HG03103 (cell line): ENCODE data around the gene NR3C2.
"Not testable (repeated sequence)": the region's sequence is repeated elsewhere in the genome, so short reads cannot be mapped to it uniquely, and the experiment has no call there.

Source experiments
- ATAC-seq: cut with Tn5 transposase; IDR thresholded peaks from one replicate; pipeline ENCODE4 v1.9.1; 2021; ENCODE audit warnings: low read depth; ENCODE audit not compliant: unreplicated experiment

NR3C2 gene

GRCh38 chr4:148184922-148185321 is 257.3 kb downstream of the NR3C2 start:
- no peak for ATAC-seq

- ATAC-seq = no peak
Observed at GRCh38 chr4:148182230-148182911, 259.8 kb downstream of the NR3C2 start.

- ATAC-seq = no peak
Observed at GRCh38 chr4:148173397-148174017, 268.7 kb downstream of the NR3C2 start.

GRCh38 chr4:148171596-148171995 is 270.6 kb downstream of the NR3C2 start:
- ATAC-seq = no peak

GRCh38 chr4:148170408-148171365 is 271.5 kb downstream of the NR3C2 start:
- ATAC-seq = no peak

GRCh38 chr4:148166132-148166591 is 276.1 kb downstream of the NR3C2 start:
- ATAC-seq = no peak

GRCh38 chr4:148164557-148164956 is 277.7 kb downstream of the NR3C2 start:
- no peak for ATAC-seq

- ATAC-seq = no peak
Observed at GRCh38 chr4:148162991-148163390, 279.2 kb downstream of the NR3C2 start.

GRCh38 chr4:148162519-148162918 is 279.7 kb downstream of the NR3C2 start:
- no peak for ATAC-seq

GRCh38 chr4:148161601-148162000 is 280.6 kb downstream of the NR3C2 start:
- ATAC-seq = no peak

GRCh38 chr4:148159793-148160192 is 282.4 kb downstream of the NR3C2 start:
- ATAC-seq = no peak

GRCh38 chr4:148154769-148155168 is 287.4 kb downstream of the NR3C2 start:
- ATAC-seq = no peak

GRCh38 chr4:148152868-148153625 is 289.2 kb downstream of the NR3C2 start:
- ATAC-seq = no peak

GRCh38 chr4:148151806-148152205 is 290.4 kb downstream of the NR3C2 start:
- no peak for ATAC-seq

- ATAC-seq = no peak
Observed at GRCh38 chr4:148145475-148145874, 296.7 kb downstream of the NR3C2 start.

- no peak for ATAC-seq
Observed at GRCh38 chr4:148143174-148143573, 299.0 kb downstream of the NR3C2 start.

GRCh38 chr4:148141501-148141900 is 300.7 kb downstream of the NR3C2 start:
- no peak for ATAC-seq

GRCh38 chr4:148126825-148127224 is 315.4 kb downstream of the NR3C2 start:
- ATAC-seq = no peak

- no peak for ATAC-seq
Observed at GRCh38 chr4:148124512-148124911, 317.7 kb downstream of the NR3C2 start.

GRCh38 chr4:148123161-148123560 is 319.1 kb downstream of the NR3C2 start:
- not testable (repeated sequence) for ATAC-seq
